ENCODE results near the gene HDAC8.
"Not testable (repeated sequence)": the region's sequence is repeated elsewhere in the genome, so short reads cannot be mapped to it uniquely, and the experiment has no call there.

Gene HDAC8

GRCh38 chrX:72576141-72576894 lies 3.7 kb upstream of the HDAC8 start:
- H3K9me3 ChIP-seq (ENCODE audit: control insufficient read depth in 5 of 5, low read length in 5 of 5): no peaks in the 10 kb centered on the region
- H3K27ac ChIP-seq (ENCODE audit: low read depth, low read length): no peak overlapping the region
- H3K27me3 ChIP-seq (ENCODE audit: control insufficient read depth in 5 of 5, insufficient read depth in 4 of 5, low read length in 5 of 5): peaks cover 0 to 13% (median 2%) of the 10 kb centered on the region in 5 donors
- peaks cover 0 to 4% (median 0%) of the 10 kb centered on the region in 5 donors for H3K36me3 ChIP-seq (ENCODE audit: control insufficient read depth in 5 of 5, insufficient read depth in 5 of 5, low read length in 5 of 5)
- no peak overlapping the region for H3K4me3 ChIP-seq (ENCODE audit: low read depth in 1 of 5, low read length in 5 of 5)
- no peak overlapping the region for H3K9ac ChIP-seq (ENCODE audit: low read length in 5 of 5)
- peaks cover 0 to 10% (median 4%) of the 10 kb centered on the region in 5 donors for H3K4me1 ChIP-seq (ENCODE audit: control insufficient read depth in 5 of 5, insufficient read depth in 5 of 5, low read length in 5 of 5)

- peaks cover 1 to 7% (median 3%) of the 10 kb centered on the region in 5 donors for H3K36me3 ChIP-seq (ENCODE audit: control insufficient read depth in 5 of 5, insufficient read depth in 5 of 5, low read length in 5 of 5)
- peaks cover 0 to 10% (median 4%) of the 10 kb centered on the region in 5 donors for H3K4me1 ChIP-seq (ENCODE audit: control insufficient read depth in 5 of 5, insufficient read depth in 5 of 5, low read length in 5 of 5)
- H3K9me3 ChIP-seq (ENCODE audit: control insufficient read depth in 5 of 5, low read length in 5 of 5): no peaks in the 10 kb centered on the region
- H3K27ac ChIP-seq (ENCODE audit: low read depth, low read length): peak overlapping the region; percentile 66
- peaks cover 0 to 14% (median 2%) of the 10 kb centered on the region in 5 donors for H3K27me3 ChIP-seq (ENCODE audit: control insufficient read depth in 5 of 5, insufficient read depth in 4 of 5, low read length in 5 of 5)
- peak overlapping the region; percentile 63 to 84 (median 77) for H3K4me3 ChIP-seq (ENCODE audit: low read depth in 1 of 5, low read length in 5 of 5)
- peak overlapping the region in 2 of 5 donors; percentile 58 to 65 for H3K9ac ChIP-seq (ENCODE audit: low read length in 5 of 5)
Observed at GRCh38 chrX:72573158-72573511, 492 bp upstream of the HDAC8 start.

- Histone ChIP-seq H3K4me1 (ENCODE audit: control insufficient read depth in 5 of 5, insufficient read depth in 5 of 5, low read length in 5 of 5) (peaks cover 0 to 4% (median 4%) of the 10 kb centered on the region in 5 donors), H3K27ac (ENCODE audit: low read depth, low read length) (no peak overlapping the region), H3K9me3 (ENCODE audit: control insufficient read depth in 5 of 5, low read length in 5 of 5) (no peaks in the 10 kb centered on the region), H3K27me3 (ENCODE audit: control insufficient read depth in 5 of 5, insufficient read depth in 4 of 5, low read length in 5 of 5) (peaks cover 0 to 7% (median 0%) of the 10 kb centered on the region in 5 donors), H3K4me3 (ENCODE audit: low read depth in 1 of 5, low read length in 5 of 5) (no peak overlapping the region), H3K36me3 (ENCODE audit: control insufficient read depth in 5 of 5, insufficient read depth in 5 of 5, low read length in 5 of 5) (peaks cover 12 to 26% (median 17%) of the 10 kb centered on the region in 5 donors), H3K9ac (ENCODE audit: low read length in 5 of 5) (no peak overlapping the region)
Observed at GRCh38 chrX:72569786-72570185, 2.9 kb downstream of the HDAC8 start.

- Histone ChIP-seq H3K4me1 (ENCODE audit: control insufficient read depth in 5 of 5, insufficient read depth in 5 of 5, low read length in 5 of 5) (peaks cover 0 to 4% (median 4%) of the 10 kb centered on the region in 5 donors), H3K27me3 (ENCODE audit: control insufficient read depth in 5 of 5, insufficient read depth in 4 of 5, low read length in 5 of 5) (peaks cover 0 to 3% (median 0%) of the 10 kb centered on the region in 5 donors), H3K27ac (ENCODE audit: low read depth, low read length) (no peak overlapping the region), H3K9me3 (ENCODE audit: control insufficient read depth in 5 of 5, low read length in 5 of 5) (no peaks in the 10 kb centered on the region), H3K9ac (ENCODE audit: low read length in 5 of 5) (no peak overlapping the region), H3K4me3 (ENCODE audit: low read depth in 1 of 5, low read length in 5 of 5) (no peak overlapping the region), H3K36me3 (ENCODE audit: control insufficient read depth in 5 of 5, insufficient read depth in 5 of 5, low read length in 5 of 5) (peaks cover 12 to 26% (median 17%) of the 10 kb centered on the region in 5 donors)
Observed at GRCh38 chrX:72568406-72569092, 4.1 kb downstream of the HDAC8 start.

- H3K27me3 ChIP-seq (ENCODE audit: control insufficient read depth in 5 of 5, insufficient read depth in 4 of 5, low read length in 5 of 5): peaks cover 0 to 2% (median 0%) of the 10 kb centered on the region in 5 donors
- H3K4me1 ChIP-seq (ENCODE audit: control insufficient read depth in 5 of 5, insufficient read depth in 5 of 5, low read length in 5 of 5): no peaks in the 10 kb centered on the region
- H3K9ac ChIP-seq (ENCODE audit: low read length in 5 of 5): no peak overlapping the region
- no peak overlapping the region for H3K27ac ChIP-seq (ENCODE audit: low read depth, low read length)
- H3K36me3 ChIP-seq (ENCODE audit: control insufficient read depth in 5 of 5, insufficient read depth in 5 of 5, low read length in 5 of 5): peaks cover 13 to 26% (median 19%) of the 10 kb centered on the region in 5 donors
- H3K4me3 ChIP-seq (ENCODE audit: low read depth in 1 of 5, low read length in 5 of 5): no peak overlapping the region
- no peaks in the 10 kb centered on the region for H3K9me3 ChIP-seq (ENCODE audit: control insufficient read depth in 5 of 5, low read length in 5 of 5)
Observed at GRCh38 chrX:72566448-72566847, 6.2 kb downstream of the HDAC8 start.

GRCh38 chrX:72559655-72560054 lies 13.0 kb downstream of the HDAC8 start:
- not testable (repeated sequence) for H3K36me3 ChIP-seq (ENCODE audit: control insufficient read depth in 5 of 5, insufficient read depth in 5 of 5, low read length in 5 of 5); H3K27me3 ChIP-seq (ENCODE audit: control insufficient read depth in 5 of 5, insufficient read depth in 4 of 5, low read length in 5 of 5); H3K9ac ChIP-seq (ENCODE audit: low read length in 5 of 5); H3K9me3 ChIP-seq (ENCODE audit: control insufficient read depth in 5 of 5, low read length in 5 of 5); H3K27ac ChIP-seq (ENCODE audit: low read depth, low read length); H3K4me1 ChIP-seq (ENCODE audit: control insufficient read depth in 5 of 5, insufficient read depth in 5 of 5, low read length in 5 of 5); H3K4me3 ChIP-seq (ENCODE audit: low read depth in 1 of 5, low read length in 5 of 5)

- no peaks in the 10 kb centered on the region for H3K9me3 ChIP-seq (ENCODE audit: control insufficient read depth in 5 of 5, low read length in 5 of 5)
- H3K36me3 ChIP-seq (ENCODE audit: control insufficient read depth in 5 of 5, insufficient read depth in 5 of 5, low read length in 5 of 5): no peaks in the 10 kb centered on the region
- H3K27ac ChIP-seq (ENCODE audit: low read depth, low read length): no peak overlapping the region
- H3K4me1 ChIP-seq (ENCODE audit: control insufficient read depth in 5 of 5, insufficient read depth in 5 of 5, low read length in 5 of 5): no peaks in the 10 kb centered on the region
- no peak overlapping the region for H3K4me3 ChIP-seq (ENCODE audit: low read depth in 1 of 5, low read length in 5 of 5)
- H3K27me3 ChIP-seq (ENCODE audit: control insufficient read depth in 5 of 5, insufficient read depth in 4 of 5, low read length in 5 of 5): peaks cover 0 to 4% (median 0%) of the 10 kb centered on the region in 5 donors
- no peak overlapping the region for H3K9ac ChIP-seq (ENCODE audit: low read length in 5 of 5)
Observed at GRCh38 chrX:72554448-72555140, 18.0 kb downstream of the HDAC8 start.

GRCh38 chrX:72552443-72552842 lies 20.2 kb downstream of the HDAC8 start:
- H3K4me1 ChIP-seq (ENCODE audit: control insufficient read depth in 5 of 5, insufficient read depth in 5 of 5, low read length in 5 of 5); H3K9me3 ChIP-seq (ENCODE audit: control insufficient read depth in 5 of 5, low read length in 5 of 5): not testable (repeated sequence)

GRCh38 chrX:72545990-72546389 lies 26.7 kb downstream of the HDAC8 start:
- Histone ChIP-seq H3K9me3 (ENCODE audit: control insufficient read depth in 5 of 5, low read length in 5 of 5) (no peaks in the 10 kb centered on the region), H3K27ac (ENCODE audit: low read depth, low read length) (no peak overlapping the region), H3K4me3 (ENCODE audit: low read depth in 1 of 5, low read length in 5 of 5) (no peak overlapping the region), H3K9ac (ENCODE audit: low read length in 5 of 5) (no peak overlapping the region), H3K4me1 (ENCODE audit: control insufficient read depth in 5 of 5, insufficient read depth in 5 of 5, low read length in 5 of 5) (no peaks in the 10 kb centered on the region), H3K36me3 (ENCODE audit: control insufficient read depth in 5 of 5, insufficient read depth in 5 of 5, low read length in 5 of 5) (peaks cover 0 to 4% (median 0%) of the 10 kb centered on the region in 5 donors), H3K27me3 (ENCODE audit: control insufficient read depth in 5 of 5, insufficient read depth in 4 of 5, low read length in 5 of 5) (peaks cover 0 to 4% (median 0%) of the 10 kb centered on the region in 5 donors)

More at GRCh38 chrX:72552443-72552842, 20.2 kb downstream of the HDAC8 start:
- not testable (repeated sequence) for H3K36me3 ChIP-seq (ENCODE audit: control insufficient read depth in 5 of 5, insufficient read depth in 5 of 5, low read length in 5 of 5); H3K27me3 ChIP-seq (ENCODE audit: control insufficient read depth in 5 of 5, insufficient read depth in 4 of 5, low read length in 5 of 5); H3K9ac ChIP-seq (ENCODE audit: low read length in 5 of 5); H3K27ac ChIP-seq (ENCODE audit: low read depth, low read length); H3K4me3 ChIP-seq (ENCODE audit: low read depth in 1 of 5, low read length in 5 of 5)
